Gastrocnemius medialis (tissue), 4 donors: ENCODE data around the gene KASH5. TPM values are rescaled to one million over a fixed set of nuclear protein-coding genes. Genes with fewer than 3 reads are reported as not detected.
"Not testable (repeated sequence)": the region's sequence is repeated elsewhere in the genome, so short reads cannot be mapped to it uniquely, and the experiment has no call there.

Experiments
- ATAC-seq, 2 donors: fragments of 150-250 bp; one replicate each; pipeline ENCODE4 v1.9.1; 2016
- DNase-seq, 2 donors: peaks; one replicate each; pipeline ENCODE4 v3.0.0-alpha.2; 2019
- H3K27ac ChIP-seq, 4 donors: fragments of 200-600 bp; sonication (generic); 1 replicate in 1 of 4; 2 replicates in 3 of 4; pipeline ENCODE4 v1.5.1; 2016 to 2018; ENCODE audit warnings: mild to moderate bottlenecking in 2 of 4, moderate library complexity in 1 of 4
- H3K27me3 ChIP-seq, 3 donors: fragments of 200-600 bp; sonication (generic) in 2 of 3; 1 replicate in 1 of 3; 2 replicates in 2 of 3; pipeline versions ENCODE4 v1.5.1 to v1.6.0; 2016 to 2019; ENCODE audit warnings: mild to moderate bottlenecking in 1 of 3, moderate library complexity in 1 of 3
- H3K36me3 ChIP-seq, 2 donors: fragments of 200-600 bp; sonication (generic) in 1 of 2; one replicate each; pipeline ENCODE4 v1.5.1; 2017 to 2018
- H3K4me1 ChIP-seq, 2 donors: fragments of 200-600 bp; sonication (generic) in 1 of 2; one replicate each; pipeline ENCODE4 v1.5.1; 2016 to 2017; ENCODE audit warnings: mild to moderate bottlenecking in 2 of 2
- H3K4me3 ChIP-seq, 4 donors: fragments of 200-600 bp; sonication (generic) in 3 of 4; 1 replicate in 1 of 4; 2 replicates in 3 of 4; pipeline ENCODE4 v1.5.1; 2016 to 2019; ENCODE audit warnings: mild to moderate bottlenecking in 2 of 4
- H3K9me3 ChIP-seq, 3 donors: fragments of 200-600 bp; sonication (generic) in 2 of 3; 1 replicate in 1 of 3; 2 replicates in 2 of 3; pipeline ENCODE4 v1.5.1; 2016 to 2019
- POLR2A ChIP-seq, 2 donors: fragments of 450-650 bp; IDR thresholded peaks; one replicate each; pipeline ENCODE4 v1.6.1; 2017; ENCODE audit warnings: antibody characterized with exemption in 2 of 2, mild to moderate bottlenecking in 2 of 2, moderate library complexity in 2 of 2
- in situ Hi-C, 4 donors: fragments of 200-750 bp; cut with MboI; loops; one replicate each; pipeline versions ENCODE4 v1.15.0 to v1.8.0; 2017; ENCODE audit warnings: low sequenced_read_pairs in 4 of 4
- intact Hi-C: fragments of 100-400 bp; cut with DNase I; formaldehyde crosslinking; loops from one replicate; pipeline ENCODE4 v1.15.1; 2023; ENCODE audit warnings: low total_unique reads
- total RNA-seq, 4 donors: library from RNA; depleted of rRNA; stranded (reverse); fragments of >200 nt; gene quantifications; one replicate each; pipeline versions ENCODE4 v1.1.0 to v1.2.3, GENCODE V29; 2016
- TF ChIP-seq, protein P1 (sequence below), 5 experiments: fragments of 450-650 bp in 3 of 5; fragments of 200-600 bp in 2 of 5; sonication (generic) in 2 of 5; IDR thresholded peaks in 4 of 5; conservative IDR thresholded peaks in 1 of 5; 1 replicate in 4 of 5; 2 replicates in 1 of 5; pipeline ENCODE4 v1.5.1; 2016 to 2019; ENCODE audit warnings: antibody characterized with exemption in 5 of 5, mild to moderate bottlenecking in 3 of 5, moderate library complexity in 3 of 5

Gene KASH5
- total RNA-seq, 4 donors from 2014 or later, result not detected

DNA sequence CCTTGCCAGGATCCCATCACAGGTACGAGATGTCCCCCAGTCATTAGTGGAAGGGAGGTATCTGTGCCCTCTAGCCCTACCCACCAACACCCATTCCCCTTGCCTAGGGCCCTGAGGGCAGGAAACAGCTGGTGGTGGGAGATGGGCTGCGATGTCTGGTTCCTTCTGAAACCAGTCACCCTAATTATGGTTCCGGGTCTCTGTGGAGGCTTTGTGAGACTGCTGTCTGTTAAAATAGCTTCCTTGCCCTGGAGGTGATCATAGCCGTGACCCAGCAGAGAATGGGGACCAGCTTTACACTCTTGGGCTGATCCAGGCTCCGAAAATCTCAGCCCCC, 70.5 kb downstream of the KASH5 start:
- Histone ChIP-seq H3K27ac (peak overlapping the region; percentile 57 to 72 (median 60)), H3K36me3 (no peaks in the 10 kb centered on the region), H3K27me3 (no peaks in the 10 kb centered on the region), H3K4me1 (peaks cover 10 to 17% of the 10 kb centered on the region in 2 donors), H3K4me3 (no peak overlapping the region), H3K9me3 (no peaks in the 10 kb centered on the region)
- no peak for DNase-seq
- in situ Hi-C loops (no loop called here), intact Hi-C loops (no loop called here)
- TF ChIP-seq POLR2A (IDR thresholded peaks at IDR 0.05), result no peak
- TF ChIP-seq, protein P1, sequence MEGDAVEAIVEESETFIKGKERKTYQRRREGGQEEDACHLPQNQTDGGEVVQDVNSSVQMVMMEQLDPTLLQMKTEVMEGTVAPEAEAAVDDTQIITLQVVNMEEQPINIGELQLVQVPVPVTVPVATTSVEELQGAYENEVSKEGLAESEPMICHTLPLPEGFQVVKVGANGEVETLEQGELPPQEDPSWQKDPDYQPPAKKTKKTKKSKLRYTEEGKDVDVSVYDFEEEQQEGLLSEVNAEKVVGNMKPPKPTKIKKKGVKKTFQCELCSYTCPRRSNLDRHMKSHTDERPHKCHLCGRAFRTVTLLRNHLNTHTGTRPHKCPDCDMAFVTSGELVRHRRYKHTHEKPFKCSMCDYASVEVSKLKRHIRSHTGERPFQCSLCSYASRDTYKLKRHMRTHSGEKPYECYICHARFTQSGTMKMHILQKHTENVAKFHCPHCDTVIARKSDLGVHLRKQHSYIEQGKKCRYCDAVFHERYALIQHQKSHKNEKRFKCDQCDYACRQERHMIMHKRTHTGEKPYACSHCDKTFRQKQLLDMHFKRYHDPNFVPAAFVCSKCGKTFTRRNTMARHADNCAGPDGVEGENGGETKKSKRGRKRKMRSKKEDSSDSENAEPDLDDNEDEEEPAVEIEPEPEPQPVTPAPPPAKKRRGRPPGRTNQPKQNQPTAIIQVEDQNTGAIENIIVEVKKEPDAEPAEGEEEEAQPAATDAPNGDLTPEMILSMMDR (IDR thresholded peaks at IDR 0.05 in 4 of 5, conservative IDR thresholded peaks at IDR 0.05 in 1 of 5), result no peak
- no peak for ATAC-seq

DNA sequence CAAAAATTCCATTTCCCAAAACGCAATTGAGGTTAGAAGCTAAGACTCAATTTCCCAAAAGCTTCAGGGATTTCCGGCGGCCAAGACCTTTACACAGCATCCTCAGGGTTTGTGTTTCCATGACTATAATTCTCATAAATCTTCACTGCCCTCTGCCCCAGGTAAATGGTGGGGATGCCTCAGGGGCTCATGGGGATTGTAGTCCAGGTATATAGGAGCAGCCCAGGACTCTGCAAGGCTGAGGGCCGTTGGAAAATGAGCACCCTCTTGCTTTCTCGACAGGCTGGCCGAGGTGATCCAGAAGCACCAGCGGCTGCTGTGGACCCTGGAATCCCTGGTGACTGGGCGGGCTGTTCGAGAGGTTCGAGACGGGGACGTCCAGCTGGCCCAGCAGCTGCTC, 71.3 kb downstream of the KASH5 start:
- H3K4me1 ChIP-seq, result peaks cover 2 to 9% of the 10 kb centered on the region in 2 donors
- ATAC-seq (no peak), DNase-seq (no peak)
- no peaks in the 10 kb centered on the region for H3K9me3 ChIP-seq
- H3K27ac ChIP-seq, result no peak overlapping the region
- no peaks in the 10 kb centered on the region for H3K27me3 ChIP-seq
- intact Hi-C loops (no loop called here), in situ Hi-C loops (no loop called here)
- no peak overlapping the region for H3K4me3 ChIP-seq
- TF ChIP-seq POLR2A (IDR thresholded peaks at IDR 0.05), result no peak
- TF ChIP-seq, protein P1 (IDR thresholded peaks at IDR 0.05 in 4 of 5, conservative IDR thresholded peaks at IDR 0.05 in 1 of 5), result no peak
- no peaks in the 10 kb centered on the region for H3K36me3 ChIP-seq

DNA sequence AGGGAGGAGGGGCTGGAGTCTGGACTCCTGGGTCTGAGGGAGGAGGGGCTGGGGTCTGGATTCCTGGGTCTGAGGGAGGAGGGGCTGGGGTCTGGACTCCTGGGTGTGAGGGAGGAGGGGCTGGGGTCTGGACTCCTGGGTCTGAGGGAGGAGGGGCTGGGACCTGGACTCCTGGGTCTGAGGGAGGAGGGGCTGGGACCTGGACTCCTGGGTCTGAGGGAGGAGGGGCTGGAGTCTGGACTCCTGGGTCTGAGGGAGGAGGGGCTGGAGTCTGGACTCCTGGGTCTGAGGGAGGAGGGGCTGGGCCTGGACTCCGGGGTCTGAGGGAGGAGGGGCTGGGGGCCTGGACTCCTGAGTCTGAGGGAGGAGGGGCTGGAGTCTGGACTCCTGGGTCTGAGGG, 73.1 kb downstream of the KASH5 start:
- H3K36me3 ChIP-seq, H3K4me3 ChIP-seq, H3K4me1 ChIP-seq, intact Hi-C loops, H3K27ac ChIP-seq, ATAC-seq, H3K9me3 ChIP-seq, H3K27me3 ChIP-seq, DNase-seq, in situ Hi-C loops: not testable (repeated sequence)

- Histone ChIP-seq H3K4me1 (peaks cover 0 to 3% of the 10 kb centered on the region in 2 donors), H3K36me3 (no peaks in the 10 kb centered on the region), H3K27ac (no peak overlapping the region), H3K4me3 (no peak overlapping the region), H3K27me3 (no peaks in the 10 kb centered on the region), H3K9me3 (no peaks in the 10 kb centered on the region)
- intact Hi-C loops (no loop called here), in situ Hi-C loops (no loop called here)
- TF ChIP-seq POLR2A (IDR thresholded peaks at IDR 0.05), result no peak
- TF ChIP-seq, protein P1 (IDR thresholded peaks at IDR 0.05 in 4 of 5, conservative IDR thresholded peaks at IDR 0.05 in 1 of 5), result no peak
- DNase-seq (no peak), ATAC-seq (no peak)
Observed at GRCh38 chr19:49461656-49462055, 73.6 kb downstream of the KASH5 start.

DNA sequence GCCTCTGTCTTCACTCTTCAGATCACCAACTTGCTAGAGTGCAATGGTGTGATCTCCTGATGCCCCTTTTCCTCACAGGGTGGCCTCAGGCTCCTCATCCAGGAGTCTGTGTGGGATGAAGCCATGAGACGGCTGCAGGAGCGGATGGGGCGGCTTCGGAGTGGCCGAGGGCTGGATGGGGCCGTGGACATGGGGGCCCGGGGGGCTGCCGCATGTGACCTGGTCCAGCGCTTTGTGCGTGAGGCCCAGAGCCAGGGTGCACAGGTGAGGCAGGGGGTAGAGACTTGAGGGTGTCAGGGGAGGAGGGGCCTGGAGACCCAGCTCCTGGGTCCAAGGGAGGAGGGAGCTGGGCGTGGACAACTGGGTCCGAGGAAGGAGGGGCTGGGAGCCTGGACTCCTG, 74.4 kb downstream of the KASH5 start:
- Histone ChIP-seq H3K9me3 (no peaks in the 10 kb centered on the region), H3K4me1 (no peaks in the 10 kb centered on the region), H3K27me3 (no peaks in the 10 kb centered on the region), H3K36me3 (no peaks in the 10 kb centered on the region), H3K27ac (no peak overlapping the region), H3K4me3 (no peak overlapping the region)
- DNase-seq (no peak), ATAC-seq (no peak)
- in situ Hi-C loops (no loop called here), intact Hi-C loops (no loop called here)
- TF ChIP-seq, protein P1 (IDR thresholded peaks at IDR 0.05 in 4 of 5, conservative IDR thresholded peaks at IDR 0.05 in 1 of 5), result no peak
- no peak for TF ChIP-seq POLR2A (IDR thresholded peaks at IDR 0.05)
